GM21576 (cell line): Measurements from ENCODE around the gene SPRY4.
"Not testable (repeated sequence)": the region's sequence is repeated elsewhere in the genome, so short reads cannot be mapped to it uniquely, and the experiment has no call there.

ENCODE experiments used
- ATAC-seq: cut with Tn5 transposase; IDR thresholded peaks from one replicate; pipeline ENCODE4 v1.9.1; 2021; ENCODE audit warnings: mild to moderate bottlenecking, moderate library complexity; ENCODE audit not compliant: unreplicated experiment

Gene SPRY4

GRCh38 chr5:142295960-142296860, 28.6 kb downstream of the SPRY4 start:
- no peak for ATAC-seq

GRCh38 chr5:142295084-142295758, 29.6 kb downstream of the SPRY4 start:
- ATAC-seq = no peak

GRCh38 chr5:142293486-142293885, 31.3 kb downstream of the SPRY4 start:
- no peak for ATAC-seq

GRCh38 chr5:142292808-142293207, 32.0 kb downstream of the SPRY4 start:
- no peak for ATAC-seq

- ATAC-seq = no peak
Measured at GRCh38 chr5:142292249-142292648, 32.6 kb downstream of the SPRY4 start.

GRCh38 chr5:142290577-142291299, 34.1 kb downstream of the SPRY4 start:
- no peak for ATAC-seq

- ATAC-seq = no peak
Measured at GRCh38 chr5:142289708-142290576, 34.9 kb downstream of the SPRY4 start.

GRCh38 chr5:142287973-142288313, 36.9 kb downstream of the SPRY4 start:
- ATAC-seq = no peak

GRCh38 chr5:142287096-142287972, 37.5 kb downstream of the SPRY4 start:
- no peak for ATAC-seq

- ATAC-seq = no peak
Measured at GRCh38 chr5:142286111-142286510, 38.7 kb downstream of the SPRY4 start.

GRCh38 chr5:142283304-142283703, 41.5 kb downstream of the SPRY4 start:
- ATAC-seq = no peak

GRCh38 chr5:142281966-142282365, 42.9 kb downstream of the SPRY4 start:
- ATAC-seq = no peak

- no peak for ATAC-seq
Measured at GRCh38 chr5:142281008-142281367, 43.8 kb downstream of the SPRY4 start.

- no peak for ATAC-seq
Measured at GRCh38 chr5:142280066-142281007, 44.5 kb downstream of the SPRY4 start.

GRCh38 chr5:142278627-142279026, 46.2 kb downstream of the SPRY4 start:
- no peak for ATAC-seq

GRCh38 chr5:142277796-142278195, 47.0 kb downstream of the SPRY4 start:
- ATAC-seq = no peak

GRCh38 chr5:142276517-142276916, 48.3 kb downstream of the SPRY4 start:
- no peak for ATAC-seq

GRCh38 chr5:142275496-142275895, 49.3 kb downstream of the SPRY4 start:
- no peak for ATAC-seq

GRCh38 chr5:142272596-142272995, 52.2 kb downstream of the SPRY4 start:
- not testable (repeated sequence) for ATAC-seq
